Chondrocyte (in vitro differentiated cells): Measurements from ENCODE around the gene ARID4B. TPM values are rescaled to one million over a fixed set of nuclear protein-coding genes. Genes with fewer than 3 reads are reported as not detected.

Experiments used
- DNase-seq: peaks from one replicate; pipeline ENCODE4 v3.0.0; 2021; ENCODE audit warnings: mixed read lengths, low spot score
- H3K27ac Mint-ChIP-seq: one replicate; pipeline ENCODE4 v1.8.0; 2021; ENCODE audit warnings: mild to moderate bottlenecking, moderate library complexity, mixed read lengths; ENCODE audit not compliant: unreplicated experiment
- H3K27me3 Mint-ChIP-seq: 2 replicates; pipeline ENCODE4 v1.8.0; 2021; ENCODE audit warnings: low read depth, mixed read lengths
- H3K36me3 Mint-ChIP-seq: 2 replicates; pipeline ENCODE4 v1.8.0; 2021; ENCODE audit warnings: low read depth, mixed read lengths
- H3K4me1 Mint-ChIP-seq: 2 replicates; pipeline ENCODE4 v1.8.0; 2021; ENCODE audit warnings: low read depth, mild to moderate bottlenecking, mixed read lengths
- H3K4me3 Mint-ChIP-seq: one replicate; pipeline ENCODE4 v1.8.0; 2021; ENCODE audit warnings: mild to moderate bottlenecking, moderate library complexity, mixed read lengths; ENCODE audit not compliant: unreplicated experiment
- H3K9me3 Mint-ChIP-seq: 2 replicates; pipeline ENCODE4 v1.8.0; 2021; ENCODE audit warnings: low read depth, mixed read lengths
- total RNA-seq: library from RNA; stranded (reverse); gene quantifications from 3 replicates; pipeline ENCODE4 v1.2.1, GENCODE V29; 2021
- TF ChIP-seq, protein P1 (sequence below): fragments of 200-600 bp; sonication (generic); IDR thresholded peaks from 2 replicates; pipeline ENCODE4 v1.5.0; 2021; ENCODE audit warnings: antibody characterized with exemption, mild to moderate bottlenecking, moderate library complexity

ARID4B gene
- total RNA-seq, 1 donor from 2014 or later = 26.5 TPM

DNA sequence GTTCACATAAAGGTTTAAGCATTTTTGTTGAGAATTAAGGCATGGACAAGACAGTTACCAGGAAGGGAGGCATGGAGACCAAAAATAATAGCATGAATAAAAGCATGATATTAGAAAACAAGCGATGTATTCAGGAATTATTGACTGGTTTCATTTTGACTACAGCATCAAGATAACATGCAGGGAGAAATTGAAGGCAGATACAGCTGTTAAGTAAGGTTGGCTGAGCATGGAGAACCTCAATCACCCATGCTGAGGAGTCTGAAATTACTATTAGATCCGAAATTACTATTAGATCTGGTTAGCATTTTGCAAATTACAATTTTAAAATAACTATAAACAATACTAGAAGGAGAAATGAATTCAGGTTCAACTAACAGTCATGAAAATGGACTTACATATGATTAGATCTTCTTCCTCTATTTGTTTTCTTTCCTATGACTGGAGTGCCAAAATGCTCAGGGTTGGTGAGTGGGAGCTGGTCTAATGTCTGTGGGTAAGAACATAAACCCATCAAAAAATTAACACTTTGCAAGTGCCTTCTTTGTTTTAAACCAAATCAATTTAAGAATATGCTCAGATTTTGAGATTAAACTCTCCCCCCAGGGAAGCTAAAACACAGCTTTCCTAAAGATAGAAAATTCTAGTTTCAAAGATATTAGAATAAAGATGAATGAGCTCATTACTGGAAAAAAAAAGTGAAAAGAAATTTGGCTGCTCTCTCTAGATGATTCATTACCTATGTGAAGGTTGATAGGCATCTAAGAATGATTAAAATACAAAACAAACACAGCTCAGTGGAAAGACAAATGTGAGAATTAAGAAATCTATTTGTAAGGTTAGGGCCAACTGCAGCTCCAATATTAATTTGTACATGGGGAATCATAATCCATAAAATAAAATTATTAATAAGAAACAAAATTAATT is 81.7 kb downstream of the ARID4B start:
- no peaks in the 10 kb centered on the region for H3K9me3 Mint-ChIP-seq
- peaks cover 13% of the 10 kb centered on the region for H3K4me1 Mint-ChIP-seq
- no peak overlapping the region for H3K4me3 Mint-ChIP-seq
- peaks cover 2% of the 10 kb centered on the region for H3K36me3 Mint-ChIP-seq
- H3K27ac Mint-ChIP-seq = no peak overlapping the region
- H3K27me3 Mint-ChIP-seq = no peaks in the 10 kb centered on the region
- no peak for DNase-seq
- TF ChIP-seq, protein P1, sequence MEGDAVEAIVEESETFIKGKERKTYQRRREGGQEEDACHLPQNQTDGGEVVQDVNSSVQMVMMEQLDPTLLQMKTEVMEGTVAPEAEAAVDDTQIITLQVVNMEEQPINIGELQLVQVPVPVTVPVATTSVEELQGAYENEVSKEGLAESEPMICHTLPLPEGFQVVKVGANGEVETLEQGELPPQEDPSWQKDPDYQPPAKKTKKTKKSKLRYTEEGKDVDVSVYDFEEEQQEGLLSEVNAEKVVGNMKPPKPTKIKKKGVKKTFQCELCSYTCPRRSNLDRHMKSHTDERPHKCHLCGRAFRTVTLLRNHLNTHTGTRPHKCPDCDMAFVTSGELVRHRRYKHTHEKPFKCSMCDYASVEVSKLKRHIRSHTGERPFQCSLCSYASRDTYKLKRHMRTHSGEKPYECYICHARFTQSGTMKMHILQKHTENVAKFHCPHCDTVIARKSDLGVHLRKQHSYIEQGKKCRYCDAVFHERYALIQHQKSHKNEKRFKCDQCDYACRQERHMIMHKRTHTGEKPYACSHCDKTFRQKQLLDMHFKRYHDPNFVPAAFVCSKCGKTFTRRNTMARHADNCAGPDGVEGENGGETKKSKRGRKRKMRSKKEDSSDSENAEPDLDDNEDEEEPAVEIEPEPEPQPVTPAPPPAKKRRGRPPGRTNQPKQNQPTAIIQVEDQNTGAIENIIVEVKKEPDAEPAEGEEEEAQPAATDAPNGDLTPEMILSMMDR = no peak

DNA sequence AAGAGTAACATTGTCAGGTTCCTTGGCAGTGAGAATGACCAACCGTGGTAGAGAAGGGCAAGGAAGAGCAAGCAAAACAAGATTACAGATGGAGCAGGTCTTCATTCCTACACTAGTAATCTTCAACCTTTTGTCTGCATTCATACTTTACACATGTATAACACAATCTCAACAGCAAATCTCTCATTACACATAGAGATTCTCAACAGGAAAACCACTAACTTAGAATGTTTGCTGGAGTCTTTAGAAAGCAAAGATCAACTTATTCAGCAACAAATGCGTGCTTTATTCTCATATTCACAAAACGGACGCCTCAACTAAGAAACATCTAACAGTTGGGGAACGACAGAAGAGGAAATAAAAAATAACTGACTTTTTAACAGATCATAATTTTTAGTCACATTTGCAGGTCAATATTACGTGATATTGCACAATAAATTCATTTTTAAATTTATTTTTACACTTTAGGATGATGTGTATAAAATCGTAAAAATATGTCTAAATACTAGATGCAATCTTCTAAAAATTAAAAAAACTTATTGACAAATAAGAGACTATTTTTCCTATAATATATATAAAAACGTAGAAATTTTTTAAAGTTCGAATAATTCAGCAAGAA is 82.9 kb downstream of the ARID4B start:
- Mint-ChIP-seq H3K4me1 (peaks cover 16% of the 10 kb centered on the region), H3K27me3 (no peaks in the 10 kb centered on the region), H3K36me3 (peaks cover 2% of the 10 kb centered on the region), H3K9me3 (no peaks in the 10 kb centered on the region), H3K4me3 (no peak overlapping the region), H3K27ac (no peak overlapping the region)
- TF ChIP-seq, protein P1 = no peak
- no peak for DNase-seq

DNA sequence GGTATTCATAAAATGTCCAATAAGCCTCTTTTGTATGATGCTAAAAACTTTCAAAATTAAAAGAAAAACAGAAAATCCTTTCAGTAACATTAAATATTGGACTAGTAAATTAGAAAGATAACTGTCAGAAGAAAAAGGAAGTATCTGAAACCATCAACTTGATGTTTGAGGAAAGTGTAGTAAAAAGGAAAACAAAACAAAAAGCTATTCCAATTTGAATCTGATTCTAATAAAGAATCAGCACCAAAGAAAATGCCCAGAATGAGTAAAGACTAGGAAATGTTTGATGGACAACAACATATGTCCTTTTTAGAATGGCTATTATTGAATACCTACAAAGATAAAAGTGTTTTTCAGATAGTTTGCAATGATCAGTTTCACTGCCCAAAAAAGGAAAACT is 87.0 kb downstream of the ARID4B start:
- Mint-ChIP-seq H3K4me1 (peaks cover 20% of the 10 kb centered on the region), H3K27ac (no peak overlapping the region), H3K27me3 (no peaks in the 10 kb centered on the region), H3K36me3 (peaks cover 8% of the 10 kb centered on the region), H3K4me3 (no peak overlapping the region), H3K9me3 (no peaks in the 10 kb centered on the region)
- no peak for DNase-seq
- TF ChIP-seq, protein P1 = no peak

DNA sequence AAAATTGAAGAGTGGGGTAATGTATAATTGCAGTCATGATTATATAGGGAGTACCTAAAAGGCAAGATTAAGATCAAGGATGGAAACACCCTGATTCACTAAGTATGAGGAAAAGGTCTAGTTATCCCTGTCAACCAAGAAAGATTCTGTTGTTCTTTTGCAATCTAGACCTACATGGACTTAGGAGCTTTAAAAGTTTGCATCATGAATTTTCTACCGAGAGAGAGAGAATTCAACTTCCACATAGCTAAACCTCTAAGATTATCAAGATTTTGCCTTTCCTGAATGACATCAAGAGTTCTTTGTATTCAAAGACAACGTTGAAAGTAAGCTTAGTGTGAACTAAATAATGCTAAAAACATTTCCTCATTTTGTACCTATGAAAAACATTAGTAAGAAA is 88.1 kb downstream of the ARID4B start:
- Mint-ChIP-seq H3K27ac (peak overlapping the region; percentile 74), H3K9me3 (no peaks in the 10 kb centered on the region), H3K27me3 (no peaks in the 10 kb centered on the region), H3K36me3 (peaks cover 10% of the 10 kb centered on the region), H3K4me1 (peaks cover 20% of the 10 kb centered on the region), H3K4me3 (no peak overlapping the region)
- TF ChIP-seq, protein P1 = no peak
- no peak for DNase-seq

DNA sequence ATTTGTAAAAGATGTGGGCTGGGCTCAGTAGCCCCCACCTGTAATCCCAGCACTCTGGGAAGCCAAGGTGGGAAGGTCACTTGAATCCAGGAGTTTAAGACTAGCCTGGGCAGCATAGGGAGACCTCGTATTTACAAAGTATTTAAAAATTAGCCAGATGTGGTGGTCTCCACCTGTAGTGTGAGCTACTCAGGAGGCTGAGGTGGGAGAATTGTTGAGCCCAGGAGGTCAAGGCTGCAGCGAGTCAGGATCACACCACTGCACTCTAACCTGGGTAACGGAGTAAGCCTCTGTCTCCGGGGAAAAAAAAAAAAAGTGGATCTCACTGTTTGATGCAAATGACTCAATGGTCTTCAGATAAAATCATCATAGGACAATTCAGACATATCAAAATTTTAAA is 89.4 kb downstream of the ARID4B start:
- H3K4me3 Mint-ChIP-seq = no peak overlapping the region
- H3K27ac Mint-ChIP-seq = peak overlapping the region; percentile 61
- TF ChIP-seq, protein P1 = no peak
- H3K27me3 Mint-ChIP-seq = no peaks in the 10 kb centered on the region
- H3K4me1 Mint-ChIP-seq = peaks cover 20% of the 10 kb centered on the region
- H3K9me3 Mint-ChIP-seq = no peaks in the 10 kb centered on the region
- DNase-seq = no peak
- peaks cover 10% of the 10 kb centered on the region for H3K36me3 Mint-ChIP-seq
